Measurements from ENCODE around the gene ICOS.
A peak's percentile ranks its signal among the peaks of the same experiment; 100 is the strongest.

The ICOS gene, protein sequence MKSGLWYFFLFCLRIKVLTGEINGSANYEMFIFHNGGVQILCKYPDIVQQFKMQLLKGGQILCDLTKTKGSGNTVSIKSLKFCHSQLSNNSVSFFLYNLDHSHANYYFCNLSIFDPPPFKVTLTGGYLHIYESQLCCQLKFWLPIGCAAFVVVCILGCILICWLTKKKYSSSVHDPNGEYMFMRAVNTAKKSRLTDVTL

DNA sequence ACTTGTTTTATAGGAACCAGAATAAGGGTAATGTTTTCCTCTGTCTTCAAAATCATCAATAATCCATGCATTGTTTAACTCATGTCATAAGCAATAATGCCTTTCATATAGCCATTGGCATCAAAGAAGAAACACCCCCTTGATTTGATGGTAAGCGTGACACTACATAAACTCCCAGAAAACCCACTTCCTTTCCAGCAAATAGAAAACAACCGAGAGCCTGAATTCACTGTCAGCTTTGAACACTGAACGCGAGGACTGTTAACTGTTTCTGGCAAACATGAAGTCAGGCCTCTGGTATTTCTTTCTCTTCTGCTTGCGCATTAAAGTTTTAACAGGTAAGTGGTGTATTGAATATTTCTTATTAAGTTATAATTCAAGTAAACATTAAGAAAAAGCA is at the start of gene ICOS:
TSS of gene ICOS (plus strand) at position 229 of the 400 bp plus-strand sequence. CDS start at position 281, 52 bp downstream.
- ATAC-seq (peak; percentile 44), DNase-seq (no peak)
- peaks cover 4% of the 10 kb centered on the region for H3K27me3 Mint-ChIP-seq

DNA sequence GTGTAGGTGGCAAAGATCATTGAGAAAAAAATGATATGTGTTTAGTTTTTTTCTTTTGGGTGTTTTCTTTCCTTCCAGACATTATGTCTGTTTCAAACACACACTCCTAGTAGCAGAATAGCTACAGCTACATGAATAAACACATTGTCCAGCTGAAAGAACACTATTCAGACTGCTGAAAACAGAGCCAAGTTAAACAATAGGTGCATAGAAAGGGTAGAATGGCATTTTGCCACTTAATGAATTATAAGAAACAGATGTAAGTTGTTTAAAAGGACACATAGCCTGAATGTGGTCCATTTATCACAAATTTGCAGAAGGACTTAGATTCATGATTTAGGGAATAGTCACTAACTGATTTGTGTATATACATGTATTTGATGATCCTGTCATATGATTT is 48.9 kb upstream of the ICOS start:
- Mint-ChIP-seq H3K9me3 (peaks cover 5% of the 10 kb centered on the region), H3K4me1 (peaks cover 62% of the 10 kb centered on the region), H3K27me3 (no peaks in the 10 kb centered on the region), H3K27ac (no peak overlapping the region), H3K36me3 (ENCODE audit: low read depth) (peaks cover 5% of the 10 kb centered on the region), H3K4me3 (no peak overlapping the region)
- DNase-seq (no peak), ATAC-seq (no peak)

More for the DNA sequence above, at the start of gene ICOS:
- peaks cover 70% of the 10 kb centered on the region for H3K4me1 Mint-ChIP-seq
- peaks cover 60% of the 10 kb centered on the region for H3K36me3 Mint-ChIP-seq (ENCODE audit: low read depth)
- H3K9me3 Mint-ChIP-seq = peaks cover 6% of the 10 kb centered on the region
- H3K4me3 Mint-ChIP-seq = peak within 1 kb of the TSS; percentile 95
- peak within 1 kb of the TSS; percentile 86 for H3K27ac Mint-ChIP-seq

DNA sequence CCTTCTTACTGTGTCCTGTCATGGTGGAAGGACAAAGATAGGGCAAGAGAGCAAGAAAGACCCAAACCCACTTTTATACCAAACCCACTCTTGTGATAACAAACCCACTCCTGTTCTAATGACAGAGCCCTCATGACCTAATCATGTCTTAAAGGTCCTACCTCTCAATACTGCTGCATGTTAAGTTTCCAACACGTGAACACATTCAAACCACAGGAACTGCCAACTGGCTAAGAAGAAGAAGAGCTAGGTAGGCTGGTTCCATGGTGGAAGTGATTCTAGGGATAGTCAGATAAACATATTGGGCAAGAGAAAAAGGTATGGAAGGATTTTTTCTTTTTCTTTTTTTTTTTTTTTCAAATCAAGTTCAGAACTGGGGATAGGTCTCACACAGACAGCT is 47.0 kb upstream of the ICOS start:
- peaks cover 74% of the 10 kb centered on the region for H3K4me1 Mint-ChIP-seq
- H3K36me3 Mint-ChIP-seq (ENCODE audit: low read depth) = peaks cover 5% of the 10 kb centered on the region
- H3K27me3 Mint-ChIP-seq = no peaks in the 10 kb centered on the region
- H3K27ac Mint-ChIP-seq = peak overlapping the region; percentile 79
- ATAC-seq (no peak), DNase-seq (no peak)
- peaks cover 5% of the 10 kb centered on the region for H3K9me3 Mint-ChIP-seq
- H3K4me3 Mint-ChIP-seq = no peak overlapping the region

DNA sequence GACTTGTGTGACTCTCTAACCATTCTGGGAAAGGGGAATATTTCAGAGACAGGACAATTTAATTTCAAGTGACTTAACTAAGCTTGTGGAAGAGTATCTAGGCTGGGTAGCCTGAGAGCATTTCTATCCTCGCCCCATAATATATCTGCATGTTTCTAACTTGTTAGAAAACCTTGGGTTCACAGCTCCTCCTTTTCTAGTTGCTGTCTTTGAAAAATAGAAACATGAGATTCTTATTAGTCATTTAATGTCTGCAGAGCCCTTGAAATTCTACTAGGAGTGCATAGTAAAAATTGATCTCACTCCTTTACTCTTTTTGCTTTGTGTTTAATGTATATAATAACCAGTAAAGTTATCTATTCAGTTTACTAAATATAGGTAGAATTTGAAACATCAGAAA is 46.6 kb upstream of the ICOS start:
- Mint-ChIP-seq H3K27ac (peak overlapping the region; percentile 79), H3K27me3 (no peaks in the 10 kb centered on the region), H3K36me3 (ENCODE audit: low read depth) (peaks cover 5% of the 10 kb centered on the region), H3K4me1 (peaks cover 77% of the 10 kb centered on the region), H3K4me3 (no peak overlapping the region), H3K9me3 (peaks cover 5% of the 10 kb centered on the region)
- no peak for DNase-seq
- no peak for ATAC-seq

DNA sequence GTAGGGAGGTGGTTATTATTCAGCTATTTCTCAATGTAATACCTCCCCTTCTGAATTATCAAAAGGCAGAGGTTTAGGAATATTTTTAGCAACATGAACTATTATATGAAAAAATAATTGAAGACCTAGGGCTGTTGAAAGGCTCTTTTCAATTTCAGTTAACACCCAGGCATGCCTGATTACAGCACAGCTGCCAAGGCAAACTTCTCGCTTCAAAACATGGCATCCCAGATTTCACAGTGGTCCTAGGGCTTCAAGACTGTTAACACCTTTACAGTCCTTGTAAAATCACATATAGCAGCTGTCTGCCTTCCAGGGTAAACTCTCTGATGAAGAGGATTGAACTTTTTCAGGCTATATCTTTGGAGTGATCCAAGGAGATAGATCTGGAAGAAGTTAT is 45.8 kb upstream of the ICOS start:
- DNase-seq (no peak), ATAC-seq (no peak)
- H3K27me3 Mint-ChIP-seq = no peaks in the 10 kb centered on the region
- peaks cover 72% of the 10 kb centered on the region for H3K4me1 Mint-ChIP-seq
- H3K4me3 Mint-ChIP-seq = no peak overlapping the region
- H3K27ac Mint-ChIP-seq = peak overlapping the region; percentile 79
- peaks cover 5% of the 10 kb centered on the region for H3K9me3 Mint-ChIP-seq
- H3K36me3 Mint-ChIP-seq (ENCODE audit: low read depth) = peaks cover 5% of the 10 kb centered on the region

DNA sequence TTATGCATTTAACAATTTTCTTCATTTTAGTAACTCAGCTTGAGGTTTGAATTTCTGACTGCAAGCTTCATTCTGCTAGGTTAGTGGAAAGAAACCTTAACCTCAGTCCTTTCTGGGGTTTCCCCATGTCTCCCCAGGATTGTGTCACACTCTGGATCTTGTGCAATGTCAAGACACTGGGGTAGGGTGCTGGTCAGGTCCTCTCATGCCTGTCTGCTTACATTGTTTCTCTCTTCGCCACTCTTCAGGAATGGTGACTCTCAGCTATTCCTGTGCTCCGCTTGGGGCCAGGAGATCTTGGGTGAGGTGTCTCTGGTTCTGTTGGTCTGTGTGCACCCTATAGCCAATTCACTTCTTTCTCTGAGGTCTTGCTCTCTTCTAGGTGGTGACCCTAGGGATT is 45.1 kb upstream of the ICOS start:
- ATAC-seq (peak; percentile 92), DNase-seq (peak; percentile 50)
- H3K27me3 Mint-ChIP-seq = no peaks in the 10 kb centered on the region
- peaks cover 5% of the 10 kb centered on the region for H3K36me3 Mint-ChIP-seq (ENCODE audit: low read depth)
- peaks cover 66% of the 10 kb centered on the region for H3K4me1 Mint-ChIP-seq
- no peak overlapping the region for H3K4me3 Mint-ChIP-seq
- H3K9me3 Mint-ChIP-seq = peaks cover 5% of the 10 kb centered on the region
- H3K27ac Mint-ChIP-seq = peak overlapping the region; percentile 79

DNA sequence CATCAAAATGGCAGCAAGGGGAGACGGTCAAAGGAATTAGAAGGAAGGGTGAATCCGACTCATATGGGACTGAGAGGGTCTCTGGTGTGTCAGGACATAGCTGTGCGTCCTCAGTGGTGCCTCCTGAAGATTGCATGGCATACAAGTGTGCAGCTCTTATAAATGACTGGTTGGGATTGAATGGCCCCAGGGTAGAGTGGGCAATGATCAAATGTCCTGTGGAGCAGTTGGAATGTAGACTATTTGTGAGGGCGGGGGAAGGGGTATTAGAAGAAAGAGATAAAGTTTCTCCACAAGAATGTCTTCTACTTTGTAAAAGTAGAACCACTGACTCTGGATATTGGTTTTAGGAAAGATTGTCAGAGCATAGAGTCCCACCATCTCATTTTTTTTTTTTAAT is 44.4 kb upstream of the ICOS start:
- Mint-ChIP-seq H3K36me3 (ENCODE audit: low read depth) (peaks cover 5% of the 10 kb centered on the region), H3K27ac (peak overlapping the region; percentile 79), H3K4me1 (peaks cover 65% of the 10 kb centered on the region), H3K27me3 (no peaks in the 10 kb centered on the region), H3K4me3 (no peak overlapping the region), H3K9me3 (peaks cover 5% of the 10 kb centered on the region)
- ATAC-seq (no peak), DNase-seq (no peak)

DNA sequence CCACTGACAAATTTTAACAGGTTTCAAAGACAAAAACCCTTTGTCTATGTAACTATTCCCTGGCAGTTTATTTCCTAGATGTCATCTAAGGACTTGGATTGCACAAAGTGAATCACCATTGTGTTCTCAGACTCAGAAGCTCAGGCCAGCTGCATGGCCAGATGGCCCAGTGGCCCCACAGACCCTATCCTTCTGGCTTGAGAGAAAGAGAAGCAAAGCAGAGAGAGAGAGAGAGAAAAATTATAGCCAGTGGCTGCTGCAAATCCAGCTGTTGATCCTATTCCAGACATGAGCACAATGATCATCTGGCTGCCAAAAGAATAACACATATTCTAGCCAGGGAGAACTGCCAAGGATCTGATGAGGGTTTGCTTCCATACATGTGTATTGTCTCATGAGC is 43.2 kb upstream of the ICOS start:
- Mint-ChIP-seq H3K27me3 (no peaks in the 10 kb centered on the region), H3K36me3 (ENCODE audit: low read depth) (peaks cover 5% of the 10 kb centered on the region), H3K27ac (no peak overlapping the region), H3K9me3 (peaks cover 5% of the 10 kb centered on the region), H3K4me1 (peaks cover 72% of the 10 kb centered on the region), H3K4me3 (no peak overlapping the region)
- ATAC-seq = no peak
- DNase-seq = no peak

DNA sequence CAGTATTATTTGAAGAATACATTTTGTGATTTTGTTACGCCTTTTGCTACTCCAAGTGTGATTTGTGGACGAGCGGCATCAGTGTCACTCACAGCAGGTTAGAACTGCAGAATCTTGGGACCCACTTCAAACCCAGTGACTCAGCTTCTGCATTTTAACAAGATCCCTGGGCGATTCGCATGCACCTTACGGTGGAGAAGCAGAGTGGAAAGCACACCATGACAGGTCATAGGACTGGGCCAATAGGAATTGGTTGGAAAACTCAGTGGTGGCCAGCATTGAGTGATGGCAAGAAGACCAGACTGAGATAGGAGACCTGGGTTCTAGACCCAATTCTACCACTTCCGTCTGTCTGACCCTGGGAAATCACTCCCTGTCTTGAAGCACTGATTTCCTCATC is 42.7 kb upstream of the ICOS start:
- no peak for DNase-seq
- peaks cover 5% of the 10 kb centered on the region for H3K9me3 Mint-ChIP-seq
- no peak for ATAC-seq
- H3K27me3 Mint-ChIP-seq = no peaks in the 10 kb centered on the region
- H3K36me3 Mint-ChIP-seq (ENCODE audit: low read depth) = peaks cover 5% of the 10 kb centered on the region
- H3K4me3 Mint-ChIP-seq = no peak overlapping the region
- H3K27ac Mint-ChIP-seq = peak overlapping the region; percentile 68
- H3K4me1 Mint-ChIP-seq = peaks cover 73% of the 10 kb centered on the region

DNA sequence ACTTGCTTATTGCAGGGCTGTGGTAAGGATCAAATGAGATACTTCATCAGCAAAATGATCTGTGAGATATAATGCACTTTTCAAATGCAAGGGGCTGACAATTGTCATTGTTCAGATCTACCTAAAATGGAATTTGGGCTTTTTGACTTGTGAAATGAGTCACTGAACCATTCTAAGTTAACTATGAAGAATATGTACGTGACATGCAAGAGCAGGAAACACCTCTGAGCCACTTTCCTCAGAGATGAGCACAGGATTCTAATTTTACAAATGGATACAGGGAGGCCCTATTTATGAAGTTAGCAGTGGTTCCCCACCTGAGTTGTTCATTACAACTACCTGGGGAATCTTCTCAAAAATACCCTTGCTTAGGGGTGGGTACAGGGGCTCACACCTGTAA is 42.3 kb upstream of the ICOS start:
- DNase-seq (no peak), ATAC-seq (peak; percentile 66)
- Mint-ChIP-seq H3K27ac (peak overlapping the region; percentile 68), H3K9me3 (peaks cover 5% of the 10 kb centered on the region), H3K4me1 (peaks cover 73% of the 10 kb centered on the region), H3K36me3 (ENCODE audit: low read depth) (peaks cover 5% of the 10 kb centered on the region), H3K27me3 (no peaks in the 10 kb centered on the region), H3K4me3 (no peak overlapping the region)

DNA sequence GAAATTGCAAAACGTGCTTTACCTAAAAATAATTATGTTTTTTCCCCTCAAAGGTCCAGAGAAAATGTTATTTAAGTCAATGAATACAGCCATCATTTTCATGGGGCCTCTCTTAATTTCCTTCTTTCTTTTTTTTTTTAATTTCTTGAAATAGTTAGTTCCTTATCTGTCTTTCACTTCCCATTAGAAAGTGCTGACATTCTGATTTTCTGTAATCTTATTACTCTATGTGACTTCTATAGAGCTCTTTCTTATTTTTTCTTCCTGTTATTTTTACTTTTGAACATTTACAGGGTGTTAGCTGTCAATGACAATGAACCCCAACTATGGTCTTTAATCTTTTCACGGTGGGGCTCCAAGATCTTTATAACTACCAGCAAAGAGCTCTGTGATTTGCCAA is 39.0 kb upstream of the ICOS start:
- Mint-ChIP-seq H3K36me3 (ENCODE audit: low read depth) (peaks cover 13% of the 10 kb centered on the region), H3K9me3 (peaks cover 23% of the 10 kb centered on the region), H3K4me3 (no peak overlapping the region), H3K27ac (no peak overlapping the region), H3K27me3 (no peaks in the 10 kb centered on the region), H3K4me1 (peaks cover 42% of the 10 kb centered on the region)
- no peak for DNase-seq
- ATAC-seq = no peak

DNA sequence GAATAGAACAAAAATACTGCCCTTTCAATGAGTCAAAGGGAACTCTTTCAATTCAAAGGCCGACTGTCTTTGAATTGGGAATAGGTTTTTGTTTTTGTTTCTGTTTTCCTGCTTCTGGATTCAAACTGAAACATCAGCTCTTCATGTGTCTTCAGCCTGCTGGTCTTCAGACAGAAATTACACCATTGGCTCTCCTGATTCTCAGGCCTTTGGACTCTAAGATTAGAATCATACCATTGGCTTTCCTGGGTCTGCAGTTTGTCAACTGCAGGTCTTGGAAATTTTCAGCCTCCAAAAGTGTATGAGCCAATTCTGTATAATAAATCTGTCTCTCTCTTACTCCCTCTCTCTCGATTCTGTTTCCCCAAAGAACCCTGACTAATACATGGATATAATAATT is 37.9 kb upstream of the ICOS start:
- Mint-ChIP-seq H3K4me3 (no peak overlapping the region), H3K4me1 (peaks cover 38% of the 10 kb centered on the region), H3K9me3 (peaks cover 30% of the 10 kb centered on the region), H3K27ac (no peak overlapping the region), H3K36me3 (ENCODE audit: low read depth) (peaks cover 14% of the 10 kb centered on the region), H3K27me3 (no peaks in the 10 kb centered on the region)
- DNase-seq (no peak), ATAC-seq (no peak)

DNA sequence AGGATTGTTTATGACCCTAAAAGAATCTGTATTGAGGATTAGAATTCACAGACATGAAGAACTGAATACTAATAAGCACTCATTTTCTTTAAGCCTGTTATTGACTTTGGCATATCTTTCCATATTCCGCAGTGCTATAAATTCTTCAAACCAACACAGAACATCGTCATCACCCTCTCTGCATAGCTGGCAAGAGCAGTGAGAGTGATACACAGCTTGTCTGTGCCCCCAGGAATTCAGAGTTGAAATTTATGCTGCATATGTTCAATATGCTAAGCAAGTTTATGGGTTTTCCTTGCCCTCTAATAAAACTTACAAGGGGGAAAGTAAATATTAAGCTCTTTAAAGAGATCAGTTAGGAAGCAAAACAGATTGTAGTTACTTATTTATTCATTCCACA is 36.3 kb upstream of the ICOS start:
- peaks cover 19% of the 10 kb centered on the region for H3K36me3 Mint-ChIP-seq (ENCODE audit: low read depth)
- H3K4me1 Mint-ChIP-seq = peaks cover 22% of the 10 kb centered on the region
- no peak overlapping the region for H3K27ac Mint-ChIP-seq
- peaks cover 31% of the 10 kb centered on the region for H3K9me3 Mint-ChIP-seq
- no peak overlapping the region for H3K4me3 Mint-ChIP-seq
- H3K27me3 Mint-ChIP-seq = no peaks in the 10 kb centered on the region
- ATAC-seq (no peak), DNase-seq (no peak)

DNA sequence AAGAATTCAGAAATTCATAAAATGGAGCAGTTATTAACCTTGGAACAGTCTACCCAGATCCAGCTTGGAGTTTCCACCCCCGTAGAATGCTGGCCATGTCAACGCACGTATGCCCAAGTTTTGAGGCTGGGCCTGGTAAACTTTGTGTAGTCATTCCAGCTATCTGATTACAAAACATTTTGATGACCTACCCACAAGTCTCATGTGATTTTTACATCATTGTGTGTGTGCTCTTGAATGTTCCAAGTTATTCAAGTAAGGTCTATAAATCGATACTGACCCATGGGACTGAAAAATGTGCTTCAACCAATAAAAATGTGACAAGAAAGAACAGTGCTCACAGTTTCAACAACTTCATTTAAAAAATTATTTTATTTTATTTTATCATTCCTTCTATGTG is 32.5 kb upstream of the ICOS start:
- H3K9me3 Mint-ChIP-seq = peaks cover 31% of the 10 kb centered on the region
- ATAC-seq = no peak
- no peak overlapping the region for H3K4me3 Mint-ChIP-seq
- no peak for DNase-seq
- no peak overlapping the region for H3K27ac Mint-ChIP-seq
- peaks cover 11% of the 10 kb centered on the region for H3K4me1 Mint-ChIP-seq
- H3K36me3 Mint-ChIP-seq (ENCODE audit: low read depth) = peaks cover 19% of the 10 kb centered on the region
- H3K27me3 Mint-ChIP-seq = no peaks in the 10 kb centered on the region

DNA sequence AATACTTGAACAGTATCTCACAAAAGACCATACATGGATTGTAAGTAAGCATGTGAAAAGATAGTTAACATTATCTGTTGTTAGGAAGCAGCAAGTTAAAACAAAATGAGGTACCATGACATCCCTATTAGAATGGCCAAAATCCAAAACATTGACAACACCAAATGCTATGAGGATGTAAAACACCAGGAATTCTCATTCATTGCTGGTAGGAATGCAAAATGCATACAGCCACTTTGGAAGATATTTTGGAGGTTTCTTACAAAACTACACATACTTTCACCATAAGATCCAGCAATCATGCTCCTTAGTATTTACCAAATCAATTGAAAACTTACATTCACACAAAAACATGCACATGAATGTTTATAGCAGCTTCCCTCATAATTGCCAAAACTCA is 30.9 kb upstream of the ICOS start:
- DNase-seq = no peak
- ATAC-seq = no peak
- Mint-ChIP-seq H3K4me1 (peaks cover 26% of the 10 kb centered on the region), H3K36me3 (ENCODE audit: low read depth) (peaks cover 18% of the 10 kb centered on the region), H3K27ac (no peak overlapping the region), H3K27me3 (no peaks in the 10 kb centered on the region), H3K9me3 (peaks cover 25% of the 10 kb centered on the region), H3K4me3 (no peak overlapping the region)

Measured in activated naive CD8-positive, alpha-beta T cell treated with anti-CD3 and anti-CD28 coated beads, Interleukin-2, amount 50 U/mL, for 24 hours (primary cell).